Endothelial cell of umbilical vein (primary cell): ENCODE measurements around the gene PGR. TPM values are rescaled to one million over a fixed set of nuclear protein-coding genes. Genes with fewer than 3 reads are reported as not detected.

Experiments used
- BruUV-seq: library from RNA; stranded (reverse); fragments of 400-500 nt; replicated peaks from 2 replicates; lab custom pipeline; 2021; lab: Mats Ljungman, UMichigan
- CTCF ChIA-PET: fragments of 300-600, 350-600 bp; sonication (Branson Sonifier 250); formaldehyde crosslinking; loops from one replicate; lab custom pipeline; 2021; ENCODE audit warnings: antibody characterized with exemption, inconsistent platforms; lab: Charles Lee
- POLR2A ChIA-PET: fragments of 300-600, 350-600 bp; sonication (Branson Sonifier 250); formaldehyde crosslinking; loops from one replicate; lab custom pipeline; 2021; ENCODE audit warnings: antibody characterized with exemption, inconsistent platforms; lab: Charles Lee
- DNase-seq: peaks from one replicate; pipeline ENCODE4 v3.0.0-alpha.2; 2011; ENCODE audit warnings: low read depth, low spot score
- FAIRE-seq: peaks from 2 replicates; lab custom pipeline; 2011; peaks lifted over from hg19 to GRCh38; lab: Jason Lieb, UNC
- H2AFZ ChIP-seq: 2 replicates; pipeline ENCODE4 v1.6.0; 2012; ENCODE audit warnings: low read depth, low read length, control low read depth, inconsistent platforms
- H3K27ac ChIP-seq: 2 replicates; pipeline ENCODE4 v1.5.1; 2011; ENCODE audit warnings: low read depth, mild to moderate bottlenecking, control low read depth, low read length, moderate library complexity; ENCODE audit not compliant: insufficient read depth
- H3K27me3 ChIP-seq, 2 experiments: 2 replicates each; pipeline versions ENCODE4 v1.6.0 to v1.6.1; 2011; ENCODE audit warnings: low read length in 2 of 2, mixed read lengths in 1 of 2; ENCODE audit not compliant: control insufficient read depth in 2 of 2, insufficient read depth in 2 of 2
- H3K36me3 ChIP-seq, 2 experiments: 2 replicates in 1 of 2; 3 replicates in 1 of 2; pipeline ENCODE4 v1.5.1; 2011; ENCODE audit warnings: low read length in 2 of 2, mild to moderate bottlenecking in 1 of 2, moderate library complexity in 1 of 2; ENCODE audit not compliant: control insufficient read depth in 2 of 2, insufficient read depth in 2 of 2; ENCODE audit errors: extremely low read depth in 1 of 2
- H3K4me1 ChIP-seq: 3 replicates; pipeline ENCODE4 v1.5.1; 2011; ENCODE audit warnings: mild to moderate bottlenecking, low read length; ENCODE audit not compliant: control insufficient read depth, insufficient read depth; ENCODE audit errors: extremely low read depth
- H3K4me2 ChIP-seq: 2 replicates; pipeline ENCODE4 v1.6.1; 2011; ENCODE audit warnings: low read length, control low read depth, mixed read lengths; ENCODE audit not compliant: insufficient read depth
- H3K4me3 ChIP-seq, 3 experiments: fragments of 200-600 bp in 1 of 3; sonication (generic), shearing (Covaris generic) in 1 of 3; replicated peaks in 1 of 3; 2 replicates each; pipeline ENCODE4 v1.5.1; 2011 to 2016; ENCODE audit warnings: control low read depth in 3 of 3, low read length in 3 of 3, mild to moderate bottlenecking in 2 of 3, inconsistent platforms in 1 of 3, low read depth in 1 of 3, moderate library complexity in 1 of 3; ENCODE audit not compliant: insufficient read depth in 1 of 3
- H3K79me2 ChIP-seq: 2 replicates; pipeline ENCODE4 v1.6.0; 2012; ENCODE audit warnings: low read length, inconsistent platforms; ENCODE audit not compliant: control insufficient read depth, insufficient read depth
- H3K9ac ChIP-seq: replicated peaks from 2 replicates; pipeline ENCODE3; 2011; ENCODE audit warnings: low read length, control low read depth; ENCODE audit not compliant: insufficient read depth; ENCODE audit errors: extremely low read depth
- H3K9me1 ChIP-seq: replicated peaks from 3 replicates; pipeline ENCODE4 v1.6.0; 2011; ENCODE audit warnings: mild to moderate bottlenecking, low read length; ENCODE audit not compliant: control insufficient read depth, insufficient read depth; ENCODE audit errors: extremely low read depth
- H3K9me3 ChIP-seq: replicated peaks from 2 replicates; pipeline ENCODE4 v1.5.1; 2012; ENCODE audit warnings: low read length, inconsistent platforms; ENCODE audit not compliant: control insufficient read depth, insufficient read depth
- H4K20me1 ChIP-seq: replicated peaks from 2 replicates; pipeline ENCODE3; 2011; ENCODE audit warnings: mild to moderate bottlenecking, low read length; ENCODE audit not compliant: control insufficient read depth, insufficient read depth; ENCODE audit errors: extremely low read depth
- EZH2 ChIP-seq: IDR thresholded peaks from 2 replicates; pipeline ENCODE4 v1.6.1; 2012; ENCODE audit warnings: borderline replicate concordance, low read depth, mild to moderate bottlenecking, moderate library complexity, low read length, inconsistent platforms; ENCODE audit not compliant: severe bottlenecking
- FOS ChIP-seq: IDR thresholded peaks from 2 replicates; pipeline ENCODE4 v1.6.1; 2011; ENCODE audit warnings: mild to moderate bottlenecking, low read length, moderate library complexity, borderline replicate concordance; ENCODE audit not compliant: insufficient read depth
- JUN ChIP-seq: IDR thresholded peaks from 2 replicates; pipeline ENCODE4 v1.6.1; 2011; ENCODE audit warnings: borderline replicate concordance, low read depth; ENCODE audit not compliant: insufficient read length, insufficient read depth
- POLR2AphosphoS5 ChIP-seq: IDR thresholded peaks from 2 replicates; pipeline ENCODE4 v1.6.1; 2012; ENCODE audit warnings: low read depth, mild to moderate bottlenecking, control low read depth, low read length, moderate library complexity; ENCODE audit not compliant: insufficient read depth
- dilution Hi-C: fragments of 300-500 bp; cut with MboI; formaldehyde crosslinking; loops from one replicate; pipeline ENCODE4 v1.15.0; 2019; ENCODE audit warnings: low sequenced_read_pairs; ENCODE audit not compliant: extremely low pct_ligation_motif_present
- intact Hi-C: fragments of 100-400 bp; cut with micrococcal nuclease; formaldehyde crosslinking; loops from one replicate; pipeline ENCODE4 v1.10.0; 2022
- polyA plus RNA-seq, 4 experiments: library from polyadenylated mRNA; depleted of rRNA in 3 of 4; stranded (reverse) in 3 of 4; unstranded in 1 of 4; fragments of >200 nt; gene quantifications; 2 replicates each; pipeline versions ENCODE4 v1.2.1 to v1.2.3, GENCODE V29; 2011 to 2012; ENCODE audit warnings: missing spikeins in 1 of 4
- total RNA-seq: library from RNA; stranded (reverse); gene quantifications from 2 replicates; pipeline ENCODE4 v1.2.3, GENCODE V29; 2021
- TF ChIP-seq, protein P1 (sequence below), 2 donors: IDR thresholded peaks; 1 replicate in 1 of 2; 2 replicates in 1 of 2; pipeline ENCODE4 v1.5.1; 2011; ENCODE audit warnings: low read length in 2 of 2, mild to moderate bottlenecking in 2 of 2, moderate library complexity in 2 of 2, control low read depth in 1 of 2, inconsistent platforms in 1 of 2, low read depth in 1 of 2; ENCODE audit not compliant: insufficient read depth in 1 of 2; ENCODE audit errors: extremely low read depth in 1 of 2

PGR gene
- total and polyA plus RNA-seq, 2 donors (not counting 3 experiments of a cell fraction or from before 2014, with no cell fraction given) = not detected

DNA sequence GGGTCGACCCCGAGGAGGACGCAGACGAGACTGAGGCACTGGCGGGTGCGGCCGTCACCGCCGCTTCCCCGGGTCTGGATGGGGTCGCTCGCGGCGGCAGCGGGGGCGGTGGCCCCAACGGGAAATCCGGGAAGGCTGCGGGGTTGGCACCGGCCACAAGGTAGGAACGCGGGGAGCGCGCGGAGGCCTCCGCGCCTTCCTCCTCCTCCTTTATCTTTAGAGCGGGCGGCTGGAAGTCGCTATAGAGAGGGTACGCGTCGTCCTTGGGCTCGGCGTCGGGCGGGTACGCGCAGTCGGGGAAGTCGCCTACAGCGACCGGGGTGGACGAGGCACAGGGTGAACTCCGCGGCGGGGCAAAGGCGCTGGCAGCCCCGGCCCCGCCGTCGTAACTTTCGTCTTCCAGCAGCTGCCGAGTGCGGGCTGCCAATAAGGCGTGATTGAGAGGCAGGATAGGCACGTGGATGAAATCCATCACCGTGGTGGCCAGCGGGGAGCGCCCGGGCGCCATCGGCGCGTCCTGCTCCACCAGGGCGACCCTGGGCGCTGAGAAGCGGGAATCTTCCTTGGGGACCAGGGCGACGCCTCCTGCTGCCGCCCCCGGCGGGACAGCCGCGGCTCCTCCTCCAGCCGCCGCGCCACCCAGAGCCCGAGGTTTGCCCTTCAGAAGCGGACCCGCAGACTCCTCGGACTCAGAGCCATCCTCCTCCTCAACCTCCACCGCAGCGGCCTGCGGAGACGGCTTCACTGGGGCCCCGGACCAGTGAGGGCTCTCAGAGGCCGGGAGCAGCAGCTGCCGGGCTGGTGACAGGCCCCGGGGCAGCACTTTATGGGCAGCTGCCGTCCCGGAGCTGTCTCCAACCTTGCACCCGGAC, 1.7 kb downstream of the PGR start:
- intact Hi-C loops = no loop called here
- Histone ChIP-seq H2AFZ (no peak overlapping the region), H3K9me3 (no peaks in the 10 kb centered on the region), H3K9me1 (no peaks in the 10 kb centered on the region), H3K36me3 (no peaks in the 10 kb centered on the region), H3K9ac (no peak overlapping the region), H3K79me2 (no peaks in the 10 kb centered on the region), H3K4me2 (no peak overlapping the region), H3K4me1 (no peaks in the 10 kb centered on the region), H4K20me1 (no peaks in the 10 kb centered on the region), H3K27me3 (peaks cover 36 to 50% of the 10 kb centered on the region in 2 experiments), H3K4me3 (peak overlapping the region in 1 of 3 experiments; percentile 15), H3K27ac (no peak overlapping the region)
- no peak for DNase-seq
- FAIRE-seq = no peak
- POLR2A ChIA-PET = no interaction called here
- CTCF ChIA-PET = no interaction called here
- dilution Hi-C loops = no loop called here
- no TSS peak for BruUV-seq
- TF ChIP-seq FOS (no peak), POLR2AphosphoS5 (no peak), JUN (no peak), EZH2 (peak; percentile 78)
- TF ChIP-seq, protein P1, sequence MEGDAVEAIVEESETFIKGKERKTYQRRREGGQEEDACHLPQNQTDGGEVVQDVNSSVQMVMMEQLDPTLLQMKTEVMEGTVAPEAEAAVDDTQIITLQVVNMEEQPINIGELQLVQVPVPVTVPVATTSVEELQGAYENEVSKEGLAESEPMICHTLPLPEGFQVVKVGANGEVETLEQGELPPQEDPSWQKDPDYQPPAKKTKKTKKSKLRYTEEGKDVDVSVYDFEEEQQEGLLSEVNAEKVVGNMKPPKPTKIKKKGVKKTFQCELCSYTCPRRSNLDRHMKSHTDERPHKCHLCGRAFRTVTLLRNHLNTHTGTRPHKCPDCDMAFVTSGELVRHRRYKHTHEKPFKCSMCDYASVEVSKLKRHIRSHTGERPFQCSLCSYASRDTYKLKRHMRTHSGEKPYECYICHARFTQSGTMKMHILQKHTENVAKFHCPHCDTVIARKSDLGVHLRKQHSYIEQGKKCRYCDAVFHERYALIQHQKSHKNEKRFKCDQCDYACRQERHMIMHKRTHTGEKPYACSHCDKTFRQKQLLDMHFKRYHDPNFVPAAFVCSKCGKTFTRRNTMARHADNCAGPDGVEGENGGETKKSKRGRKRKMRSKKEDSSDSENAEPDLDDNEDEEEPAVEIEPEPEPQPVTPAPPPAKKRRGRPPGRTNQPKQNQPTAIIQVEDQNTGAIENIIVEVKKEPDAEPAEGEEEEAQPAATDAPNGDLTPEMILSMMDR (IDR thresholded peaks at IDR 0.05; ENCODE audit: extremely low read depth in 1 of 2, insufficient read depth in 1 of 2, low read depth in 1 of 2, low read length in 2 of 2) = no peak
